Heart right ventricle (tissue), 16 donors: ENCODE measurements around the gene RPL7L1. TPM values are rescaled to one million over a fixed set of nuclear protein-coding genes. Genes with fewer than 3 reads are reported as not detected.
A peak's percentile ranks its signal among the peaks of the same experiment; 100 is the strongest.
"Not testable (repeated sequence)": the region's sequence is repeated elsewhere in the genome, so short reads cannot be mapped to it uniquely, and the experiment has no call there.

Experiments
- ATAC-seq, 8 donors: fragments of 200-7000 bp; cut with Tn5 transposase; one replicate each; pipeline ENCODE4 v1.9.1; 2020; ENCODE audit warnings: mild to moderate bottlenecking in 8 of 8, moderate library complexity in 8 of 8, moderate number of reproducible peaks in 1 of 8
- DNase-seq, 2 donors: peaks; one replicate each; pipeline ENCODE4 v3.0.0-alpha.2; 2020
- H3K27ac ChIP-seq, 10 donors: fragments of 200-600 bp; sonication (generic) in 2 of 10; one replicate each; pipeline versions ENCODE4 v1.5.0 to v1.8.0; 2020 to 2022; ENCODE audit warnings: mild to moderate bottlenecking in 3 of 10
- H3K27me3 ChIP-seq, 7 donors: fragments of 200-600 bp; one replicate each; pipeline ENCODE4 v1.8.0; 2021 to 2022; ENCODE audit warnings: mild to moderate bottlenecking in 2 of 7
- H3K36me3 ChIP-seq, 9 donors: fragments of 200-600 bp; sonication (generic) in 1 of 9; one replicate each; pipeline versions ENCODE4 v1.5.0 to v1.8.0; 2020 to 2022; ENCODE audit warnings: mild to moderate bottlenecking in 2 of 9
- H3K4me1 ChIP-seq, 9 donors: fragments of 200-600 bp; sonication (generic) in 1 of 9; one replicate each; pipeline versions ENCODE4 v1.5.0 to v1.8.0; 2020 to 2022; ENCODE audit warnings: mild to moderate bottlenecking in 4 of 9
- H3K4me3 ChIP-seq, 10 donors: fragments of 200-600 bp; sonication (generic) in 2 of 10; one replicate each; pipeline versions ENCODE4 v1.5.0 to v1.8.0; 2020 to 2022; ENCODE audit warnings: mild to moderate bottlenecking in 7 of 10, moderate library complexity in 2 of 10
- H3K9me3 ChIP-seq, 11 donors: fragments of 200-600 bp in 10 of 11; sonication (generic) in 2 of 11; one replicate each; pipeline versions ENCODE4 v1.5.0 to v1.8.0; 2013 to 2022; ENCODE audit warnings: mild to moderate bottlenecking in 2 of 11, control low read depth in 1 of 11, moderate library complexity in 1 of 11
- CTCF ChIP-seq, 9 donors: fragments of 200-600 bp; sonication (generic) in 2 of 9; IDR thresholded peaks; one replicate each; pipeline versions ENCODE4 v1.5.0 to v1.8.0; 2021 to 2022; ENCODE audit warnings: antibody characterized with exemption in 9 of 9, mild to moderate bottlenecking in 5 of 9, moderate library complexity in 1 of 9
- WGBS, 2 donors: extraction: QIAGEN DNeasy Blood & Tissue Kit; methylation state at CpG; one replicate each; pipeline ENCODE4 v1.1.7; 2013; ENCODE audit warnings: inconsistent platforms in 1 of 2; 5-methylcytosine and 5-hydroxymethylcytosine counted together
- intact Hi-C, 10 donors: fragments of 100-400 bp; cut with DNase I; formaldehyde crosslinking; loops; one replicate each; pipeline versions ENCODE4 v1.11.1 to v1.14.2; 2022
- polyA plus RNA-seq, 2 donors: library from polyadenylated mRNA; stranded (reverse); fragments of 200-250 nt; gene quantifications; one replicate each; pipeline ENCODE4 v1.2.3, GENCODE V29; 2013
- total RNA-seq, 10 donors: library from RNA; stranded (reverse); fragmentation: NEBNext Ultra II Directional in 3 of 10; extraction: Animal tissue kit (Norgen Biotek cat#: 25700) in 3 of 10; gene quantifications; one replicate each; pipeline versions ENCODE4 v1.2.1 to v1.2.4, GENCODE V29; 2021 to 2023
- donor health status: Arrhythmogenic right ventricular cardiomyopathy.
- donor health status: ischemic (EF 13 %, LVEDD 7.1; RV severe dilation, severe dysfunction).
- donor health status: healthy with polysubstance abuse.
- donor health status: DM: no; HTN: yes; CAD: no.
- donor health status: DM: no; HTN: no; CAD: no.
- donor health status: ischemic (EF 25% LVEDD 6.9; RV normal size, moderate dysfunction).
- donor health status: ischemic (EF 25% LVEDD 5.7; RV mildly dilated, moderate dysfunction).
- donor health status: healthy.
- donor health status: DM: yes; HTN: yes; CAD: no.
- donor health status: Ischemic cardiomyopathy.
- donor health status: ischemic (EF 35%, LVEDD 5.7; RV mildly dilated, moderate dysfunction).
- donor health status: nonischemic (EF 11% LVEDD 7.7; RV severe dilation, severe dysfunction).
- donor health status: DM: yes; HTN: yes; CAD: no.
- donor health status: PGD.
- donor health status: ischemic (EF 29% LVEDD 5.4; RV normal size, mild dysfunction).
- donor health status: nonischemic (EF 23%, LVEDD 6.1; RV moderate dilation, normal function).

The RPL7L1 gene
- total and polyA plus RNA-seq, 12 donors = 23.7 to 52.5 (median 44.7) TPM

- Histone ChIP-seq H3K27ac (peak overlapping the region; percentile 29 to 96 (median 92)), H3K36me3 (peaks cover 0 to 28% (median under 1%) of the 10 kb centered on the region in 9 donors), H3K4me1 (peaks cover 7 to 29% (median 15%) of the 10 kb centered on the region in 9 donors), H3K27me3 (no peaks in the 10 kb centered on the region), H3K9me3 (no peaks in the 10 kb centered on the region), H3K4me3 (peak overlapping the region; percentile 78 to 94 (median 91))
- TF ChIP-seq CTCF (IDR thresholded peaks at IDR 0.05) = no peak
- intact Hi-C loops = loop anchor here in 2 of 10 donors (5.0 kb wide), 2 partner anchors 144 to 229 kb away; partner anchors contain the start of gene TBCC (in 1 of the 2)
- 37 to 38% methylated on average over 17 of the region's 17 CpGs for WGBS, 2 donors
- DNase-seq = no peak
- ATAC-seq = peak in 2 of 8 donors; percentile 11 to 43
Observed at GRCh38 chr6:42891199-42891722, 11.8 kb downstream of the RPL7L1 start.

GRCh38 chr6:42894041-42894828, 14.8 kb downstream of the RPL7L1 start:
- DNase-seq, H3K9me3 ChIP-seq, H3K27me3 ChIP-seq, H3K4me3 ChIP-seq, ATAC-seq, H3K36me3 ChIP-seq: not testable (repeated sequence)
- Histone ChIP-seq H3K27ac (peak overlapping the region in 9 of 10 donors; percentile 31 to 67 (median 54)), H3K4me1 (peaks cover 7 to 35% (median 18%) of the 10 kb centered on the region in 9 donors)
- intact Hi-C loops = loop anchor here in 2 of 10 donors (5.0 kb wide), 2 partner anchors 147 to 232 kb away; partner anchors contain the start of gene TBCC (in 1 of the 2)
- WGBS, 2 donors = 52 to 53% methylated on average over 19 of the region's 19 CpGs

GRCh38 chr6:42896178-42896719, 16.8 kb downstream of the RPL7L1 start:
- ATAC-seq = no peak
- intact Hi-C loops = loop anchor here in 2 of 10 donors (5.0 kb wide), 1 partner anchor 234 kb away; no protein-coding TSS in a partner anchor

DNA sequence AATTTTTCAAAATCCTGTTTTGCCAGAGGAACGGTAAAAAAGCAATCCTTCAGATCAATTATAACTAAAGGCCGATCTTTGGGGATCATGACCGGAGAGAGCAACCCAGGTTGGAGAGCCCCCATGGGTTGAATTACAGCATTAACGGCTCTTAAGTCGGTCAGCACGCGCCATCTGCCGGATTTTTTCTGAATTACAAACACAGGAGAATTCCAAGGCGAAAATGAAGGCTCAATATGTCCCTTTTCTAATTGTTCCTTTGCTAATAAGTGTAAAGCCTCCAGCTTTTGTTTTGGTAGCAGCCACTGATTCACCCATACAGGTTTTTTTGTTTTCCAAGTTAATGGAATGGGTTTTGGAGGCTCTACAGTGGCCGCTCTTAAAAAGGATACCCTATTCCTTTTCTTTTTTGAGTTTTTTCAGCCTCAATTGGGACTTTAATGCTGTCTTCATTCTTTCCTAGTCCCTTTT, 19.5 kb downstream of the RPL7L1 start:
- H3K27ac ChIP-seq = peak overlapping the region in 1 of 10 donors; percentile 46
- no peaks in the 10 kb centered on the region for H3K36me3 ChIP-seq
- no peak overlapping the region for H3K4me3 ChIP-seq

More at GRCh38 chr6:42896178-42896719, 16.8 kb downstream of the RPL7L1 start:
- Histone ChIP-seq H3K36me3 (no peaks in the 10 kb centered on the region), H3K27me3 (no peaks in the 10 kb centered on the region), H3K9me3 (no peaks in the 10 kb centered on the region), H3K4me1 (peaks cover 0 to 31% (median 9%) of the 10 kb centered on the region in 9 donors), H3K4me3 (no peak overlapping the region), H3K27ac (no peak overlapping the region)
- no peak for DNase-seq
- WGBS, 2 donors = 70 to 75% methylated on average over 10 of the region's 10 CpGs
- TF ChIP-seq CTCF (IDR thresholded peaks at IDR 0.05) = no peak

More for the DNA sequence above, 19.5 kb downstream of the RPL7L1 start:
- TF ChIP-seq CTCF (IDR thresholded peaks at IDR 0.05) = peak; percentile 63 to 88 (median 81)
- DNase-seq = peak in 1 of 2 donors; percentile 72
- ATAC-seq = no peak
- no peaks in the 10 kb centered on the region for H3K27me3 ChIP-seq
- intact Hi-C loops = loop anchor here in 3 of 10 donors (2.0 to 5.0 kb wide), 2 partner anchors 237 to 238 kb away; no protein-coding TSS in a partner anchor
- H3K4me1 ChIP-seq = peaks cover 0 to 37% (median 10%) of the 10 kb centered on the region in 9 donors
- H3K9me3 ChIP-seq = no peaks in the 10 kb centered on the region
- 10% methylated on average over 10 of the region's 10 CpGs for WGBS, 2 donors
